ENCODE measurements around the gene CNGB1.
"Not testable (repeated sequence)": the region's sequence is repeated elsewhere in the genome, so short reads cannot be mapped to it uniquely, and the experiment has no call there.

Gene CNGB1

DNA sequence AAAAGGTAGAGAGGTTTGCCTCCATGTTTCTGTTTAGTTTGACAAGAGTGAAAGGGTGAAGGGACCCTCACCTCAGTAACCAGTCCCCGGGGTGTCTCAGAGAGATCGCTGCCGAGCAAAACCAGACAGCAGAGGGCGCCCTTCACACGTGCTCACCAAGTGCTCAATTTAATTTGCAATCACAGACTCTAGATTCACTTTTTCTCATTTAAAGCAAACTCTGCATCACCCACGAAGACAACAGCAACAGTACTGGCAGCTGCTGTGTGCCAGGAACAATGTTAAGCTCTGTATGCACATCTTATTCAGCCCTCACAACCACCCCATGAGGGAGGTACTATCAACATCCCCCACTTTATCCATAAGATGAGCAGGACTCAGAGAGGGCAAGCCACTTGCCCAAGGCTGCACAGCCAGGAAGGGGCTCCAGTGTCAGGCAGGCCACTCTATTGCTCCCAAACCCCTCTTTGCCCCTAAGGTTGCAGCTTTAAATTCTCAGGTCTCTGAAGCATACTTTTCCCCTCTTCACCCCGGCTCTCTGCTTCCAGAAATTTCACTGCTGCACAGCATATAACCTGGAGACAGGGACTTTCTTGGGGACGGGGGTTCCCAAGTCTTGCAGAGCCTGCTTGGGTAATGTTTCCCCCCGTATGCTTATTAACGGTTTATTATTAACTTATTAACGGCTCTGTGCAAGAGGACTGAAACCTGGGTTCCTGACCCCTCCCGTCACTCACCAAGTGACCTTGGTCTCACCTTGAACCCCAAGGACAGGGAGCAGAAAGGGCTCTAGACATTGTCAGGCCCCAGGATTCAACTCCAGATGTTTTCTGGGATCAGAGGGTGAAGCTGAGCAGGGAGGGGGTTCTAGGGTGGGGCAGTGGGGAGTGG lies 70.9 kb downstream of the CNGB1 start:
- DNase-seq, result peak; percentile 62

- DNase-seq, result no peak
Observed at GRCh38 chr16:57898961-57899360, 72.0 kb downstream of the CNGB1 start.

DNA sequence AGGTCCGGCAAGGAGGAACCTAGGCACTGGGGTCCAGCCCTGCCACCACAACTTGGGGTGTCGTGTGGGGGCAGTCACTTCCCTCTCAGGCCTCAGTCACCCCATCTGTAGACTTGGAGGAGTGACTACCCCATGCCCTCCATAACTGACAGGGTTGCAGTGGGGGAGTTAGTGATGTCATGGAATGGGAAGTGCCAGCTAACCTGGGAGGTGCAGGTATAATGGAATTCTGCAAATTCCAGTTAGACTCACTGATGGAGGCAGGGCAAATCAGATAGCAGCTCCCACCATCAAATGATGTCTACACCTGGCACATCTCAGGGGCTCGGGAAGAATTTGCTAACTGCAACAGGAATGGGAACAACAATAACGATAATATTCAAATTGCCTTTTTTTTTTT lies 72.9 kb downstream of the CNGB1 start:
- DNase-seq, result no peak

DNA sequence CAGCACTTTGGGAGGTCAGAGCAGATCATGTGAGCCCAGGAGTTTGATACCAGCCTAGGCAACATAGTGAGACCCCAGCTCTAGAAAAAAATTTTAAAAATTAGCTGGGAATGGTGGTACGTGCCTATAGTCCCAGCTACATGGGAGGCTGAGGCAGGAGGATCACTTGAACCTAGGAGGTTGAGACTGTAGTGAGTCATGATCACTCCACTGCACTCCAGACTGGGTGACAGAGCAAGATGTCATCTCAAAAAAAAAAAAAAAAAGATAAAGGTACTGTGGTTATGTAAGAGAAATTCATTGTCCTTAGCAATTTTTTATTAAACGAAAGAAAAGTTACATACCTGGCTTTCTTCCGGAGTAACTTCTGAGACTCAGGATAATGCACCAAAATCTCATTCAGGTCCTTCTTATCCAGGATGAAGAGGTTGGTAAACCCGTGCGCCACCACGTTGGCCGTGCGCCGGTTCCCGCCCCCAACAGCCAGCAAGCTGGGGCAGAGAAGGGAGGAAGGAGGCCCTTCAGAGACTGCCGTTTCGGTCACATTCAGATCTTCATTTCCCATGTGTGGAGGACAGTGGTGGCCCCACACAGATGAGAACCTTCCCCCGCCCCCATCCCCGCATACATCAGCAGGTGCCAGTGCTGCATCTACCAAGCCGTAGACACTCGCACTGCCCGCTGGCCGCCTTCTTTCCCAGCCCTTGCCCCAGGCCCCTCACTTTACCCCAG lies 73.7 kb downstream of the CNGB1 start:
- DNase-seq, result no peak

GRCh38 chr16:57895081-57895547 lies 75.8 kb downstream of the CNGB1 start:
- not testable (repeated sequence) for DNase-seq

DNA sequence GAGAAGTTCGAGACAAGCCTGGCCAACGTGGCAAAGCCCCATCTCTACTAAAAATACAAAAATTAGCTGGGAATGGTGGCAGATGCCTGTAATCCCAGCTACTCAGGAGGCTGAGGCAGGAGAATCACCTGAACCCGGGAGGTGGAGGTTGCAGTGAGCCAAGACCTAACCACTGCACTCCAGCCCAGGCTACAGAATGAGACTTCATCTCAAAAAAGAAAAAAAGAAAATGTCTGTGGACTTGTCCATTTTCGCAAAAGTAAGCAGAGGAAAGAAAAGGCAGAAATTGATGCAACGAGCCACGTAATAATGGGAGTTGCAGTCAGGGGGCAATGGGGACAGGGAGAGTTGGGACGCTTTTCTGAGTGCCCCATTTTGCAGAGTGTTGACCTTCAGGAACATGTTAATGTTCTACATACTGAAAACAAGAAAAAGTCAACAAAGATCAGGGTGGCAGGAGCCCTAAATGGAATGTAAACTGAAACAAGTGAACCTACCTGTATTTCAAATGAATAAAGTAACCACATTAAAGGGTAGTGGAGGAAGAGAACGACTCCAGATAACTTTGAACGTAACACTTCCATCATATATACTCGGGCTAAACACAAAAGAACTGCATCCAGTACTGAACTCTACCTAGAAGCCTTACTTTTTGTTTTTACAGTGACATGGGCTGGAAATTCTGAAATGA lies 76.4 kb downstream of the CNGB1 start:
- DNase-seq, result no peak

GRCh38 chr16:57893559-57894389 lies 77.2 kb downstream of the CNGB1 start:
- DNase-seq, result peak; percentile 96

DNA sequence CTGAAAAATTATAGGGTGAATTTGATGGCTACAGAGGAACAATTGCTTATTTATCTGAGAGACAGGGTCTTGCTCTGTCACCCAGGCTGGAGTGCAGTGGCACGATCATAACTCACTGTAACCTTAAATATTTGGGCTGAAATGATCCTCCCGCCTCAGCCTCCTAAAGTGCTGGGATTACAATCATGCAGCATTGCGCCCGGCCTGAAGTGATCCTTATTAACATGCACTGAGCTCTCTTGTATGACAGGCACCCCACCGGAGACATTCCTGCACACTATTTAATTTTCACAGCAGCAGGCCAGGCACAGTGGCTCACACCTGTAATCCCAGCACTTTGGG lies 77.7 kb downstream of the CNGB1 start:
- no peak for DNase-seq

- peak; percentile 16 for DNase-seq
Observed at GRCh38 chr16:57892447-57893096, 78.4 kb downstream of the CNGB1 start.

- peak; percentile 97 for DNase-seq
Observed at GRCh38 chr16:57892041-57892440, 78.9 kb downstream of the CNGB1 start.

DNA sequence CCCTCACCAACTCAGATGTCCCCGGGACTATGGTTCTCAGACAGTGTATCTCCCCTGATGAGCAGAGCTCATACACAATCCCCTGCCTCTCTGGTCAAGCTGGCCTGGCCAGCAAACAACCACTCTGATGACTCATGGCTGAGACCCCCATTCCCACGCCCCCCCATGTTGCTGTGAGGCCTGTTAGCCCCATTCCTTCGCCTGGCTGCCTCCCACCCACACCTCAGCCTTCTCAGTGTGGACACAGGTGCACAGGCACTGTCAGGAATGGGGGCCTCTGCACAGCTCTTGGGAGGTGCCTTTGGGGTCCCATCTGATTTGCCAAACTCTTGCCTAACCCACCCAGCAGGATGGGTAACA lies 80.2 kb downstream of the CNGB1 start:
- DNase-seq, result no peak

GRCh38 chr16:57889960-57890751 lies 80.8 kb downstream of the CNGB1 start:
- peak; percentile 51 for DNase-seq

DNA sequence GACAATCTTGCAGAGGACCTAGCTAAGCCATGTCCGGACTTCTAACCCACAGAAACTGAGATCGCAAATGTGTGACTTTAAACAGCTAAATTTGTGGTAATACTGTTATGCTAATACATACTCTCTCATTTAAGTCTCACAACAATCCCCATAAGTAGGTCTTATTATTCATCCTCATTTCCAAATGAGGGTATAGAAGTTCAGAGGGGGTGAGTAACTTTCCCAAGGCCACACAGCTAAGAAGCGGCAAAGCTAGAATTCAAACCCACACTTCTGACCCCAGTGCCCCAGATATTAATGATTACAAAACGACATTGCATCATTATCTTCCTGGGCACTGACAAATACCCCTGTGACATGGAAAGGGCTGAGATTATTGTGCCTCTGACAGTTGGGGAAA lies 81.4 kb downstream of the CNGB1 start:
- DNase-seq, result no peak

GRCh38 chr16:57889111-57889510 lies 81.8 kb downstream of the CNGB1 start:
- no peak for DNase-seq

- DNase-seq, result no peak
Observed at GRCh38 chr16:57888128-57888527, 82.8 kb downstream of the CNGB1 start.

DNA sequence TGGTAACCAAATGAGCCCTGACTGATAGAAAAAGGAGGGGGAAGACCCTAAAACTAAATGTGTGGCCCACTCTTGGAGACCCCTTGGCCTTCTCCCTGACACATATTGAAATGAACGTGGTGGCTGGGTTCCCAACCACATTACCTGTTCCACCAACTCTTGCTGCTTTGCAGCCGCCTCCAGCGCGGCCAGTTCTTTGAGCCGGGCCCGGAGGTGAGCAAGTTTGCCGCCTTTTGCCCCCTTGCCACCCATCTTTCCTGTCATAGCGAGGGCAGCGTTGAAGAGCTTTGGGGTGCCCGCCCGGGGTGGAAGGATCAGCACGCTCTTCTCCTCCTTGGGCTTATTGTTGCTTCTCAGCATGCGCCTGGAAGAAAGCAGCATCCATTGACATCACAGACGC lies 83.2 kb downstream of the CNGB1 start:
- no peak for DNase-seq

- no peak for DNase-seq
Observed at GRCh38 chr16:57886427-57886826, 84.5 kb downstream of the CNGB1 start.

- DNase-seq, result no peak
Observed at GRCh38 chr16:57884655-57885133, 86.2 kb downstream of the CNGB1 start.

DNA sequence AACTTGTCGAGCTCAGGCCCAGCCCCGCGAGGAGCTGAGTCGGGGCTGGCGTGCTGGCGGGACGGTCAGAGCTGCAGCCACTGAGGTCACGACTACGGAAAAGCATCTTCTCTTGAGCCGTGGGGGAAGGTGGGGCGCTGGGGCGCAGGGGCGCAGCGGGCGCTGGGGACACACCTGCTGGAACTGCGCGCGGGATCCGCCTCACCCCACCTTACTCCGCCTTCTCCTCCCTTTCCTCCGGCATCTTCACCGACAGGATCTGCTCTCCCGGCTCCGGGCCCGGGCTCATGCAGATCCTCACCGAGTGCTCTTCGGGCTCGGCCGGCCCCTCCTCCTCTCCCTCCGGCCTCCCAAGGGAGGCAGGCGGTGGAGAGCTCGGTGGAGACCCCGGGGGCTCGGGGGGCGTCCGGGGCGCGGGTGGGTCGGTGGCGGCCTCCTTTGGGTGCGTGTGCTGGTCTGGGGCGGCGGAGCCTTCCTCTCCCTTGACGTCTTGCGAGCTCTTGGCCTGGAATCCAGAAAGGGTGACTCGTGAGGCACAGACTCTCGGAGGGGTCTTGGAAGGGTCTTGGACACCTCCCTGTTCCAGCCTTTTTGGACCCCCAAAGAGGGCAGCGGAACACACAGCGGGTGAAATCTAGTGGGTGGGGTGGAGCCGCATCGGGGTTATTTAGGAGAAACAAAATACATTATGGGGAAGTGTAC lies 86.8 kb downstream of the CNGB1 start:
- no peak for DNase-seq

GRCh38 chr16:57883480-57883879 lies 87.4 kb downstream of the CNGB1 start:
- no peak for DNase-seq

DNA sequence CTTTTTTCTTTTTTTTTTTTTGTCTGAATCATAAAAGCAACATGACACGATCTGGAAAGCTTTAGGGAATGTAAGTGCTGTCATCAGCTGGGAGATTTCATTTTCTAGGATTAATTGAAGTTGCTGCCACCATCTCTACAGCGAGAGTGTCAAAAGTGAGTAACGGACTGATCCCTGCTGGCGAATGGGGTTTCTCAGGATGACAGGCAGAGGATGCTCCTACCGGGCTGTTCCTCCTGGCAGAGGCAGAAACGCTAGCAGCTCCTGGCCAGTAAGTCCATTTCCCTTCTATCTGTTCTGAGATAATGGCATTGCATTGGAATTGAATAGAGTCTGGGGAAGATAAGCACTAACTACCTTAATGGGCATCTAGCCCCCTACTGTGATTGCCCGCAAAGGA lies 88.1 kb downstream of the CNGB1 start:
- peak; percentile 49 for DNase-seq

Measured in EL (cell line).